Prostate gland (tissue), 2 donors: ENCODE results near the gene RASSF4.

Experiments used
- CTCF ChIP-seq, 4 experiments: fragments of 200-600 bp in 2 of 4; fragments of 450-650 bp in 2 of 4; sonication (generic) in 2 of 4; IDR thresholded peaks; 1 replicate in 3 of 4; 2 replicates in 1 of 4; pipeline ENCODE4 v1.5.1; 2016 to 2019; ENCODE audit warnings: antibody characterized with exemption in 4 of 4, mild to moderate bottlenecking in 2 of 4, moderate library complexity in 2 of 4
- POLR2A ChIP-seq: fragments of 450-650 bp; IDR thresholded peaks from one replicate; pipeline ENCODE4 v1.6.1; 2016; ENCODE audit warnings: antibody characterized with exemption, mild to moderate bottlenecking
- POLR2AphosphoS5 ChIP-seq: sonication (generic); formaldehyde crosslinking; IDR thresholded peaks from one replicate; pipeline ENCODE4 v1.6.1; 2017; ENCODE audit warnings: antibody characterized with exemption

- TF ChIP-seq POLR2A: no peak
- no peak for TF ChIP-seq CTCF (IDR thresholded peaks at IDR 0.05)
- TF ChIP-seq POLR2AphosphoS5: no peak
These were observed 22.9 kb downstream of the RASSF4 start for GRCh38 chr10:44982496-44982895.
